Fibroblast of the conjunctiva (primary cell): ENCODE data around the gene KHNYN.
"Not testable (repeated sequence)": the region's sequence is repeated elsewhere in the genome, so short reads cannot be mapped to it uniquely, and the experiment has no call there.

ENCODE experiments used
- DNase-seq: peaks from one replicate; pipeline ENCODE4 v3.0.0-alpha.2; 2010; ENCODE audit warnings: low read depth

KHNYN gene

DNA sequence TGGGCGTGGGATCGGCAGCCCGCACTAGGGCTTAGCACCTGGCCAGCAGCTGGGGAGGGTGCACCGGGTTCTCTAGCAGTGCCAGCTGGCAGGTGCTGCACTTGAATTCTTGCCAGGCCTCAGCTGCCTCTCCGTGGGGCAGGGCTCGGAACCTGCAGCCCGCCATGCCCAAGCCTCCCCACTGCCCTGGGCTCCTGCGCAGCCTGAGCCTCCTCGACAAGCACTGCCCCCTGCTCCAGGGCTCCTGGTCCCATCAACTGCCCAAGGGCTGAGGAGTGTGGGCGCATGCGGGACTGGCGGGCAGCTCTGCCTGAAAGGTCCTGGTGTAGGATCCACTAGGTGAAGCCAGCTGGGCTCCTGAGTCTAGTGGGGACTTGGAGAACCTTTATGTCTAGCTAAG is 43.5 kb downstream of the KHNYN start:
- DNase-seq, result no peak

DNA sequence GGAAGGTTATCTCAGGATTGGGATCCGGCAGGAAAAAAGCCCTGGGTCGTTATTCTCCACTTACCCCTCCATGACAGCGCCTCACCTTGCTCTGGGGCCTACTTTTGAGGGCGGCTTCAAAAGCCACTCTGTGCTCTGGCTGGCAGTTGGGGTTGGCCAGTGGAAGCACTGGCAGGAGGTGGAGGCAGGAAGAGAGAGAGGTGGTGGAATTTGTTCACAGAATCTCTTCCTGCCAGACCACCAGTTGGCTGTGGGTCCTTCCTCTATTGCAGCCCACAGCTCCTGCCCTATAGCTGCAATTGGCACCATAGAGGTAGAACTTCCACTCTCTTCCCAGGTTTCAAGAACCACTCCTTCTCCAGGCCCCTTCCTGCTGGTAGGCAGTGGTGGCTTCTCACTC is 45.5 kb downstream of the KHNYN start:
- DNase-seq, result no peak

DNA sequence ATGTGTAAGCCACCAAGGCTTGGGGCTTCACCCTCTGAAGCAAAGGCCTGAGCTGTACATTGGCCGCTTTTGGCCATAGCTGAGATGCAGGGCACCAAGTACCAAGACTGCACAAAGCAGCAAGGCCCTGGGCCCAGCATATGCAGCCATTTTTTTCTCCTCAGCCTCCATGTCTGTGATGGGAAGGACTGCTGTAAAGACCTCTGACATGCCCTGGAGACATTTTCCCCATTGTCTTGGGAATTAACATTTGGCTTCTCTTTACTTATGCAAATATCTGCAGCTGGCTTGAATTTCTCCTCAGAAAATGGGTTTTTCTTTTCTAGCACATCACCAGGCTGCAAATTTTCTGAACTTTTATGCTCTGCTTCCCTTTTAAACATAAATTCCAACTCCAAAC is 50.2 kb downstream of the KHNYN start:
- DNase-seq, result not testable (repeated sequence)

DNA sequence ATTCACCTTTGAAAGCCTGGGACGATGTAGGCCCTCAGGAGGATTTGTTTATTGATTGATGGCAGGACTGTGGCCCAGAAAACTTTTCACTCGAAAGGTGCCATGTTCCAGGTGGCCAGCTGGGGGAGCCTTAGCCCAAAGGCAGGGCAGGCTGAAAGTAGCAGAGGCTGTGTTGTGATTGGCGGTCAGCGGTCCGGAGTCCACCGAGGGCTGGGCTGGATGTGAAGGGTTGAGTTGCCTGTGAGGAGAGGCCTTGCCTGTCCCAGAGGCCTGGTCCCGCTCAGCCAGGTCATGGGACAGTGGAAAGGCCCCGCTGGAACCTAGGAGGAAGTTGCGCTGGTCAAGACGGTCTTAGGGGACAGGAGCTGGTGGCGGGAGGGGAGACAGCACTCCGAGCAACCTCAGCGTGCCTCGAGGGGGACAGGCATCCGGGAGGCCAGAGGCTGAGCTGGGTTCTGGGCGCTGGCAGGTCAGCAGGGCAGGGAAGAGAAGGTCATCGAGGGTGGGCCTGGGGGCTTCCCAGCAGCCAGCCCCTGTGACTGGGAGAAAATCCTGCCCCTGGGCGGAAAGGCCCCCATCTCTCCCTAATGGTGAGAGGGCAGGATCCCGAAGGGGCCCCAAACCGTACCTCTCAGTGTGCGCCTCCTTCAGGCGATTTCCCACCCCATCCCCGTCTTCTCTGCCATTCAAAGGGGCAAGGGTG is 52.0 kb downstream of the KHNYN start:
- DNase-seq, result peak; percentile 1

DNA sequence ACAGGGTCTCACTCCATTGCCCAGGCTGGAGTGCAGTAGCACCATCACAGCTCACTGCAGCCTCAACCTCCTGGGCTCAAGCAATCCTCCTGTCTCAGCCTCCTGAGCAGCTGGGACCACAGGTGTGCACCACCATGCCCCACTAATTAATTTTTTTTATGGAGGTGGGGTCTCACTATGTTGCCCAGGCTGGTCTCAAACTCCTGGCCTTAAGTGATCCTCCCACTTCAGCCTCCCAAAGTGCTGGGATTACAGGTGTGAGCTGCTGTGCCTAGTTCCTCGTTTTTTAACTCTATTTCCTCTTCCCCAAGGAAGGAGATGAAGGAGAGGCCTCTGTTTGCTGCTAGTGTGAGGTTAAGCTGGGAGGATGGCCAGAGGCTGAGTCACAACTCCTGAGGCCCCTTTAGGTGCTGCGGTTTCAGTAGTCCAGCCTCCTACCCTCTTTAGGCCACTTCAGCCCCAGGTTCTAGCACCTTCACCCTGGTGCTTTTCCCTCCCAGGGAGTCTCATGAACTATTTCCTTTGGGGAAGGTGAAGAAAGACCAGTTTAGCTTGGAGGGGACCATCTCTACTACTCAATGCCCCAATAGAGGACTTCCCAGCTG is 53.0 kb downstream of the KHNYN start:
- not testable (repeated sequence) for DNase-seq

DNA sequence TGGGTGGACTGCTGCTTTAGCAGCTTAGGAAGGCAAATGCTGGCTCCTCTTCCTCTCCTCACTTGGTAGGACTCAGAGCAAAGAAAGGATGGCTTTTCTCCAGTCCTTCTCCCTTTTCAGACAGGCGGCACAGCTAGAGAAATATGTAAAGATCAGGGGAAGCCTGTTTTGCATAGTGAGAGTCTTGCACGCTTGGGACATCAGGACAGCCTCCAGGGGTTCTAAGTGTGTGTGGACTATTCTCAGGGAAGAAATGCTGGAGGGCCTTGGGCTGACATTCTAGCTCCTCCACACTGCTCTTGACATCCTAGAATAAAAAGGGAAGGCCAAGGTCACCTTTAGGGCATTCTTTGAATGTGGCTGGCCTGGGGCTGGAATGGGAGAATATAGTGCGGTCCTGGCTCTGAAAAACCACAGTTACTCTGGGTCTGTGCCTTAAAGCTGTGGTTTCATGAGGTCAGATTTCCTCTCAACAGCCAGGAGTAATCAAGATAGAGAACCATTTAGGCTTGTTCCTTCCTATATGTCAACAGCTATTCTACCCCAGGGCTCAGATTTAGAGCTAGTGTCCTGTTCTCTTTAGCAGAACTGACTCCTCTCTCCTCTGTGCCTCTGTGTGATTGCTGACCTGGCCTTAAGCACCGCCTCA is 54.0 kb downstream of the KHNYN start:
- no peak for DNase-seq
